Kidney (tissue), 14 donors: ENCODE results near the gene FRRS1. TPM values are rescaled to one million over a fixed set of nuclear protein-coding genes. Genes with fewer than 3 reads are reported as not detected.

Experiments
- DNase-seq, 5 donors: peaks; one replicate each; pipeline ENCODE4 v3.0.0-alpha.2; 2013 to 2020
- FAIRE-seq: peaks from 2 replicates; lab custom pipeline; 2012; peaks lifted over from hg19 to GRCh38; lab: Jason Lieb, UNC
- H3K27ac ChIP-seq, 2 donors: one replicate each; pipeline ENCODE4 v1.7.0; 2013; ENCODE audit warnings: low read depth in 2 of 2, low read length in 2 of 2, inconsistent platforms in 1 of 2
- H3K27me3 ChIP-seq: one replicate; pipeline ENCODE4 v1.7.1; 2013; ENCODE audit warnings: low read length, inconsistent platforms; ENCODE audit not compliant: control insufficient read depth, insufficient read depth
- H3K36me3 ChIP-seq, 3 donors: one replicate each; pipeline versions ENCODE4 v1.7.0 to v1.7.1; 2013; ENCODE audit warnings: low read length in 3 of 3, control low read depth in 1 of 3, inconsistent platforms in 1 of 3; ENCODE audit not compliant: insufficient read depth in 3 of 3, control insufficient read depth in 2 of 3
- H3K4me1 ChIP-seq, 3 donors: one replicate each; pipeline versions ENCODE4 v1.7.0 to v1.7.1; 2013; ENCODE audit warnings: low read length in 3 of 3, inconsistent platforms in 1 of 3, low read depth in 1 of 3; ENCODE audit not compliant: control insufficient read depth in 2 of 3, insufficient read depth in 2 of 3
- H3K4me3 ChIP-seq, 3 donors: one replicate each; pipeline versions ENCODE4 v1.7.0 to v1.8.1; 2013; ENCODE audit warnings: low read length in 3 of 3, control low read depth in 1 of 3, inconsistent platforms in 1 of 3
- H3K9ac ChIP-seq, 3 donors: one replicate each; pipeline versions ENCODE4 v1.7.0 to v1.7.1; 2013; ENCODE audit warnings: low read length in 3 of 3, control low read depth in 1 of 3, inconsistent platforms in 1 of 3
- H3K9me3 ChIP-seq, 3 donors: one replicate each; pipeline versions ENCODE4 v1.7.0 to v1.7.1; 2013; ENCODE audit warnings: low read length in 3 of 3, control low read depth in 1 of 3, inconsistent platforms in 1 of 3; ENCODE audit not compliant: control insufficient read depth in 2 of 3, insufficient read depth in 1 of 3
- CTCF ChIP-seq: IDR thresholded peaks from 3 replicates; pipeline ENCODE4 v1.5.1; 2012; ENCODE audit warnings: mild to moderate bottlenecking, moderate library complexity, borderline replicate concordance; ENCODE audit not compliant: insufficient read depth; ENCODE audit errors: extremely low read depth
- intact Hi-C: fragments of 100-400 bp; cut with DNase I; formaldehyde crosslinking; loops from one replicate; pipeline ENCODE4 v1.11.1; 2022
- polyA plus RNA-seq: library from polyadenylated mRNA; stranded (reverse); fragments of 350-450 nt; fragmentation: Illumina TruSeq; extraction: RNeasy Lipid Tissue Mini Kit (QIAGEN cat#74804); gene quantifications from one replicate; pipeline ENCODE4 v1.2.3, GENCODE V29; 2014; ENCODE audit warnings: low read depth, low replicate concordance; ENCODE audit not compliant: insufficient read depth
- total RNA-seq: library from RNA; stranded (reverse); fragmentation: NEBNext Ultra II Directional; extraction: Animal tissue kit (Norgen Biotek cat#: 25700); gene quantifications from one replicate; pipeline ENCODE4 v1.2.1, GENCODE V29; 2021
- donor health status: control.
- donor health status: control.
- donor health status: control.
- donor health status: control.
- donor health status: control.
- donor health status: DM: yes; HTN: yes; CAD: no.
- donor health status: Normal renal cell carcinoma (clear cell type).

The FRRS1 gene
- total and polyA plus RNA-seq, 2 donors from 2014 or later = 1.0 to 7.4 TPM

DNA sequence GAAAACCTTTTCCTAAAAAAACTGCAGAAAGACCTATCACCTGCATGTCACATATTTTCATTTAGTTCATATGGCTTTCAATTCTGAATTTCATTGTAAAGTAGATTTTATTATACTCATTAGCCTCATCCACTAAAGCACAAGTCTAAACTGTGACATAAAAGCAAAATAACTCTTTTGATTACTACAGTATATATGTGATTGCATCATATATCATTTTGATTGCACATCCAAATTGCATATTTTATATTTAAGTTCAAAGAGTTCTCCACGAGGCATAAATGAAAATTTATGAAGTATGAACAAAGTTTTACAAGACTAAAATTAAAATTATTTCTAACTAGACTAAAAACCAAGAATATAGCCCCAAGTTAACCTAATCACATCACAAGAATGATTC is 101.2 kb downstream of the FRRS1 start:
- Histone ChIP-seq H3K4me1 (no peaks in the 10 kb centered on the region), H3K9ac (no peak overlapping the region), H3K36me3 (no peaks in the 10 kb centered on the region), H3K27me3 (no peaks in the 10 kb centered on the region), H3K4me3 (no peak overlapping the region), H3K9me3 (no peaks in the 10 kb centered on the region), H3K27ac (no peak overlapping the region)
- TF ChIP-seq CTCF = no peak
- no peak for DNase-seq
- intact Hi-C loops = no loop called here
- FAIRE-seq = no peak

- no peak overlapping the region for H3K27ac ChIP-seq
- no peaks in the 10 kb centered on the region for H3K36me3 ChIP-seq
- TF ChIP-seq CTCF = no peak
- no peaks in the 10 kb centered on the region for H3K9me3 ChIP-seq
- H3K4me1 ChIP-seq = peaks cover 0 to 4% (median 0%) of the 10 kb centered on the region in 3 donors
- FAIRE-seq = no peak
- intact Hi-C loops = no loop called here
- no peak overlapping the region for H3K4me3 ChIP-seq
- H3K9ac ChIP-seq = no peak overlapping the region
- no peak for DNase-seq
- no peaks in the 10 kb centered on the region for H3K27me3 ChIP-seq
Measured at GRCh38 chr1:99663501-99663900, 102.9 kb downstream of the FRRS1 start.

DNA sequence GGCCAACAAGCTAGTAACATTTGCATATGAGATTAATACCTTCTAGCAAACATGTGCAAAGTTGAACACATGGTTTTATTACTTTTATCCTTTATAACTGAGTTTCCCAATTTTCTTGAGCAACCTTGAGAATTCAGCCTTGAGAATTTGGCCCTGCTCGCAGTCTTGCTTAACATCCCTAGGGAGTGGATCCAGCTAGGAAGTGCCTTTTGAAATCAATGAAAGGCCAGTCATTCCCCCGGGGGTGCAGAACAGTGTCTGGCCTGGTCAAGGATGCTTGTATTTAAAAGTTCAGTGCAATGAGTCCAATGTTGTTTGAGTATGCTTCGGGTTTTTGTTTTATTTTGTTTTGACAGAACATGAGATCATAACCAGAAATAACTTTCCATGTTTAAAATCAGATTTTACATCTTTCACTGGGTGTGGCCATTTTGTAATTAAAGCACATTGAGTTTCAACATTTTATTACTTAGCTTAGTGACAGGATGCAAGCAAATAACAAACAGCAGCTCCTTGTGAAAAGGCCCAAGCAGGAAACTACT is 103.8 kb downstream of the FRRS1 start:
- FAIRE-seq (peak; percentile 64), DNase-seq (peak in 1 of 5 donors; percentile 85)
- H3K27me3 ChIP-seq = no peaks in the 10 kb centered on the region

More for the DNA sequence above, 103.8 kb downstream of the FRRS1 start:
- intact Hi-C loops = no loop called here
- TF ChIP-seq CTCF = no peak
- Histone ChIP-seq H3K9ac (no peak overlapping the region), H3K36me3 (no peaks in the 10 kb centered on the region), H3K4me3 (no peak overlapping the region), H3K9me3 (no peaks in the 10 kb centered on the region), H3K4me1 (peaks cover 0 to 4% (median 0%) of the 10 kb centered on the region in 3 donors), H3K27ac (peak overlapping the region in 1 of 2 donors; percentile 76)
